Breast epithelium (tissue), 3 donors: ENCODE data around the gene CMSS1.

Experiments used
- CTCF ChIP-seq, 3 donors: fragments of 450-650 bp; IDR thresholded peaks; one replicate each; pipeline ENCODE4 v1.5.1; 2016 to 2017; ENCODE audit warnings: antibody characterized with exemption in 3 of 3, mild to moderate bottlenecking in 3 of 3, moderate library complexity in 3 of 3
- POLR2A ChIP-seq: fragments of 450-650 bp; IDR thresholded peaks from one replicate; pipeline ENCODE4 v1.6.1; 2016; ENCODE audit warnings: antibody characterized with exemption, mild to moderate bottlenecking, moderate library complexity
- POLR2AphosphoS5 ChIP-seq, 3 donors: sonication (generic); formaldehyde crosslinking; IDR thresholded peaks; one replicate each; pipeline ENCODE4 v1.6.1; 2017; ENCODE audit warnings: antibody characterized with exemption in 3 of 3

GRCh38 chr3:100097919-100098783 lies 280.5 kb downstream of the CMSS1 start:
- no peak for TF ChIP-seq CTCF (IDR thresholded peaks at IDR 0.05)
- TF ChIP-seq POLR2A = no peak
- TF ChIP-seq POLR2AphosphoS5 (IDR thresholded peaks at IDR 0.05) = no peak
